MM.1S (cell line): ENCODE measurements around the gene UNC13C.

Experiments
- CTCF ChIP-seq: fragments of 300-600 bp; sonication (generic); IDR thresholded peaks from 2 replicates; pipeline ENCODE4 v1.5.1; 2016; ENCODE audit warnings: antibody characterized with exemption, low read length, mixed read lengths
- EZH2 ChIP-seq: fragments of 300-600 bp; sonication (generic); optimal IDR thresholded peaks from 2 replicates; pipeline ENCODE3; 2017; ENCODE audit warnings: low read depth, mild to moderate bottlenecking, antibody characterized with exemption, low read length, mixed read lengths

DNA sequence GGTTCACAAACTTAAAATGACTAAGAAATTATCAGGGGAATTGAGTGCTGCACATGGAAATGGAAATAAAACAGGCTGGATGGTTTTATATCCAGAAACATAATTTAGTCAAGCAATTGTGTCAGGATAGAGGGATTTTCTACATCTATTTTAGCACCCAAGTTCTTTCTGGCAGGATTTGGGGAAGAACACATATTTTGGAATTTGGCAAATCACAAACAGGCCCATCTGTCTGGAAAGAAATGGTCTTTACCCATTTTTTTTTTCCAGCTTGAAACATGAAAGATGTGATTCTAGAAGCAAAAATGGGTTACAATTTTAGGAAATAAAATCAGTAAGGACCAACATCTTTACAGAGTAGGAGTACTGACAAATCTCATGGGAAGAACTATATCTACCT, 14.4 kb upstream of the UNC13C start:
- TF ChIP-seq CTCF (no peak), EZH2 (no peak)
